Cardiac muscle cell (in vitro differentiated cells and primary cell): Measurements from ENCODE around the gene KIF7. TPM values are rescaled to one million over a fixed set of nuclear protein-coding genes. Genes with fewer than 3 reads are reported as not detected.

Experiments
- DNase-seq, 2 donors: peaks; one replicate each; pipeline versions ENCODE4 v3.0.0 to v3.0.0-alpha.2; 2010 to 2017; ENCODE audit warnings: low read depth in 1 of 2, low spot score in 1 of 2
- H3K27ac ChIP-seq: fragments of 200-600 bp; sonication (generic); 2 replicates; pipeline ENCODE4 v1.5.1; 2016
- H3K27me3 ChIP-seq: fragments of 200-600 bp; sonication (generic); 2 replicates; pipeline ENCODE4 v1.6.0; 2016; ENCODE audit warnings: control low read depth
- H3K36me3 ChIP-seq: fragments of 200-600 bp; sonication (generic); 2 replicates; pipeline ENCODE4 v1.5.1; 2016; ENCODE audit warnings: control low read depth
- H3K4me1 ChIP-seq: fragments of 200-600 bp; sonication (generic); 2 replicates; pipeline ENCODE4 v1.8.1; 2017; ENCODE audit warnings: low read depth, mild to moderate bottlenecking, mixed run types
- H3K4me3 ChIP-seq: fragments of 200-600 bp; sonication (generic); 2 replicates; pipeline ENCODE4 v1.5.1; 2016; ENCODE audit warnings: mild to moderate bottlenecking
- H3K9me3 ChIP-seq: fragments of 200-600 bp; sonication (generic); 2 replicates; pipeline ENCODE4 v1.5.1; 2017; ENCODE audit warnings: low read depth, mild to moderate bottlenecking, control low read depth
- CTCF ChIP-seq: IDR thresholded peaks from 2 replicates; pipeline ENCODE4 v1.5.1; 2012; ENCODE audit warnings: low read depth, mild to moderate bottlenecking, low read length
- polyA plus RNA-seq: library from polyadenylated mRNA; unstranded; fragments of >200 nt; fragmentation: Nextera tagmentation; extraction: Ambion mirVana; gene quantifications from 2 replicates; pipeline ENCODE4 v1.2.1, GENCODE V29; 2016
- total RNA-seq: library from RNA; depleted of rRNA; stranded (reverse); fragments of >200 nt; gene quantifications from 2 replicates; pipeline ENCODE4 v1.2.3, GENCODE V29; 2016

Gene KIF7
- total and polyA plus RNA-seq, 2 experiments from 2014 or later, result 12.5 to 33.8 TPM

GRCh38 chr15:89679212-89679611 is 23.9 kb upstream of the KIF7 start, which contains the start of gene PLIN1:
PLIN1 (minus strand) TSS chr15:89679367; CDS start chr15:89677489, 1,878 bp downstream.
- Histone ChIP-seq H3K4me3 (no peak within 1 kb of the TSS), H3K27me3 (no peaks in the 10 kb centered on the region), H3K36me3 (peaks cover 1% of the 10 kb centered on the region), H3K4me1 (no peaks in the 10 kb centered on the region), H3K27ac (no peak within 1 kb of the TSS), H3K9me3 (no peaks in the 10 kb centered on the region)
- no peak for DNase-seq
- no peak for TF ChIP-seq CTCF

GRCh38 chr15:89677381-89677780 is 22.1 kb upstream of the KIF7 start:
- Histone ChIP-seq H3K36me3 (no peaks in the 10 kb centered on the region), H3K27ac (no peak overlapping the region), H3K4me1 (no peaks in the 10 kb centered on the region), H3K27me3 (no peaks in the 10 kb centered on the region), H3K9me3 (no peaks in the 10 kb centered on the region), H3K4me3 (no peak overlapping the region)
- no peak for DNase-seq
- no peak for TF ChIP-seq CTCF

- Histone ChIP-seq H3K36me3 (no peaks in the 10 kb centered on the region), H3K4me1 (no peaks in the 10 kb centered on the region), H3K27ac (no peak overlapping the region), H3K9me3 (no peaks in the 10 kb centered on the region), H3K4me3 (no peak overlapping the region), H3K27me3 (no peaks in the 10 kb centered on the region)
- no peak for DNase-seq
- TF ChIP-seq CTCF, result no peak
These were observed 20.3 kb upstream of the KIF7 start for GRCh38 chr15:89675606-89676005.

- no peak for DNase-seq
- H3K4me3 ChIP-seq, result no peak overlapping the region
- no peaks in the 10 kb centered on the region for H3K36me3 ChIP-seq
- H3K27me3 ChIP-seq, result no peaks in the 10 kb centered on the region
- no peaks in the 10 kb centered on the region for H3K4me1 ChIP-seq
- H3K27ac ChIP-seq, result no peak overlapping the region
- no peaks in the 10 kb centered on the region for H3K9me3 ChIP-seq
- TF ChIP-seq CTCF, result no peak
These were observed 19.3 kb upstream of the KIF7 start for GRCh38 chr15:89674526-89674925.

GRCh38 chr15:89673165-89673512 is 17.9 kb upstream of the KIF7 start:
- DNase-seq, result peak; percentile 54 to 69

More at GRCh38 chr15:89673165-89673512, 17.9 kb upstream of the KIF7 start:
- no peaks in the 10 kb centered on the region for H3K27me3 ChIP-seq
- H3K27ac ChIP-seq, result no peak overlapping the region
- no peaks in the 10 kb centered on the region for H3K4me1 ChIP-seq
- peak; percentile 60 for TF ChIP-seq CTCF
- no peaks in the 10 kb centered on the region for H3K36me3 ChIP-seq
- no peak overlapping the region for H3K4me3 ChIP-seq
- H3K9me3 ChIP-seq, result no peaks in the 10 kb centered on the region
